MM.1S (cell line): ENCODE data around the gene RHEB.

Source experiments
- CTCF ChIP-seq: fragments of 300-600 bp; sonication (generic); IDR thresholded peaks from 2 replicates; pipeline ENCODE4 v1.5.1; 2016; ENCODE audit warnings: antibody characterized with exemption, low read length, mixed read lengths
- EZH2 ChIP-seq: fragments of 300-600 bp; sonication (generic); optimal IDR thresholded peaks from 2 replicates; pipeline ENCODE3; 2017; ENCODE audit warnings: low read depth, mild to moderate bottlenecking, antibody characterized with exemption, low read length, mixed read lengths
- EZH2phosphoT487 ChIP-seq: fragments of 300-600 bp; sonication (generic); IDR thresholded peaks from 2 replicates; pipeline ENCODE4 v1.6.1; 2018; ENCODE audit warnings: antibody characterized with exemption, low read length

- TF ChIP-seq CTCF (no peak), EZH2 (no peak), EZH2phosphoT487 (no peak)
These were observed 10.7 kb downstream of the RHEB start for GRCh38 chr7:151508991-151509390.
